Measurements from ENCODE around the gene DHX30.

DHX30 gene

DNA sequence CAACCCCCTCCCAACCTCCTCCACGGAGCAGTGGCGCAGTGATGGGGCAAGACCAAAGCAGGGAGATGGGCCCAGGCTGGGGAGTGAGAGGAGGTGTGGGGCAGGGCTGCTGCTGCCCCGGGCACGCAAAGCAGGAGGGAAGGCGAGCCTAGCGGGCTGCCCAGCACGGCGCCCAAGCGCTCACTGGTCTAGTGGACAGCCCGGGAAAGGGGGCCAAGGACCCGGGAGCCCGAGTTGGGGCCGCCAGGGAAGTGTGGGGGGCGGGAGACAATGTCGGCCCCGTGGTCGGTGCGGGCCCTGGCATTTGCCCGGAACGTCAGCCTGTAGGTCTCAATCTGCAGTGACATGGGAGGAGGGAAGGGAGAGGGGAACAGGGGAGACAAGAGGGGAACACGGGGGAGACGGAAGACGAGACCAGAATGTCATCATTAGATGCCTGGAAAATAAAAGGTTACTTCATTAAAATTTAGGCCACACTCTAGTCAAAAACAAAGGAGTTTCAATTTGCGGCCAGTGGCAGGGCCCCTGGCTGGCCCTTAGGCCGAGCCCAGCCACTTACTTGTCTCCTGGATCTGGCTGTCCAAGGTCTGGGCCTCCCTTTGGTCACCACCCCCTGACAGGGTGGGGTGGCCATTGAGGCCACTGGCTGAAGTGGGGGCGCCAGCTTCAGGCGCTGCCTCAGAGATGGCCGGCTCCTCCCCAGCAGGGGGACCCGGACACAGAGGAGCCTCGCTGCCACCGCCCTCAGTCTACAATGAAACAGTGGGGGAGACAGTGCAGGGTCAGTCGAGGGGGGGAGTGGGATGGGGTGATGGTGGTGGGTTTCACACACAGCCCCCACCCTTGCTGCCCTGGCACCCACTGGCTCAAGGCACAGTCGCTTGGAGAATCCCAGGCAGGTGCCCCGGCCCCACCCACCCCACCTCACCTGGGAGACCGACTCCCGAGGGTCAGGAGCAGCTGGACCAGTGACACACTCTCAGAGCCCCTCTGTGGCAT lies 50.0 kb downstream of the DHX30 start:
- DNase-seq (ENCODE audit: low read depth in 2 of 2, low spot score in 1 of 2): no peak

DNA sequence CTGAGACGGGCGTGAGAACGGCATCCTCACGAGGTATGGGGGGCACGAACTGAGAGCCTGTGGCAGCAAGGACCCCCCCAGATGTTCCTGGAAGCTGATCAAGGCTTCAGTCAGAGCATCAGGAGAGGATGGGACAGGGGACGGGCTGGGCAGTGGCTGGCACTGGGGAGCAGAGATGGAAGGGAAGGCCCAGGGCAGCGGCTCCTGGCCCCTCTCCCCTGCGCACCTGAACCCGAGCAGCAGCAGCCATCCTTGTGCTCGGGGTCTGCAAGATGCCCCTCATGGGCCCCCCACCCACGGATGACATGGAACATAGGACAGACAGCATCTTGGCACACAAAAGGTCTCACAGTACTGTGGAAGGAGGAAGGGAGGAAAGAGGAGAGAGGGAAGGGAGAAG lies 51.3 kb downstream of the DHX30 start:
- no peak for DNase-seq (ENCODE audit: low read depth in 2 of 2, low spot score in 1 of 2)

- DNase-seq (ENCODE audit: low read depth in 2 of 2, low spot score in 1 of 2): no peak
Measured at GRCh38 chr3:47854720-47855455, 52.0 kb downstream of the DHX30 start.

GRCh38 chr3:47855461-47856383 lies 52.8 kb downstream of the DHX30 start:
- DNase-seq (ENCODE audit: low read depth in 2 of 2, low spot score in 1 of 2): no peak

GRCh38 chr3:47856669-47857068 lies 53.7 kb downstream of the DHX30 start:
- DNase-seq (ENCODE audit: low read depth in 2 of 2, low spot score in 1 of 2): no peak

DNA sequence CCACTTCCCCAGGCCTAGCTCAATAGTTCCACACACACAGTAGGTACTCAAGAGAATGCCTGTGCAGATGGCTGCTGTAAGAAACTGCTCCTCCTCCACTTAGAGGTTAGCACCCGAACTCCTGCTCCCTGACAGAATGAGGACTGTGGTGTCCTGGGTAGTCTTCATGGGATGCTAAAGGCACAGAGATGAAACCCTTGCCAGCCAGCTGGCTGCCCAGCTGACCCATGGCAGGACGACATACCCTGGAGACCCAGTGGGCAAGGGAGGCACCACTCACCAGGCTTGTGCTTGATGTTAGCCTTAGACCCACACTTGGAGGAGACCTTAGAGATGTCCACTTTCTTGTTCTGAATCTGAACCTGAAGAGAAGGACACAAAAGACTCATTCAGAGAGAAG lies 54.2 kb downstream of the DHX30 start:
- no peak for DNase-seq (ENCODE audit: low read depth in 2 of 2, low spot score in 1 of 2)

- DNase-seq (ENCODE audit: low read depth in 2 of 2, low spot score in 1 of 2): no peak
Measured at GRCh38 chr3:47859956-47860605, 57.1 kb downstream of the DHX30 start.

GRCh38 chr3:47863391-47864128 lies 60.6 kb downstream of the DHX30 start:
- no peak for DNase-seq (ENCODE audit: low read depth in 2 of 2, low spot score in 1 of 2)

GRCh38 chr3:47865192-47865591 lies 62.3 kb downstream of the DHX30 start:
- no peak for DNase-seq (ENCODE audit: low read depth in 2 of 2, low spot score in 1 of 2)

GRCh38 chr3:47867451-47868044 lies 64.6 kb downstream of the DHX30 start:
- no peak for DNase-seq (ENCODE audit: low read depth in 2 of 2, low spot score in 1 of 2)

GRCh38 chr3:47868306-47868705 lies 65.4 kb downstream of the DHX30 start:
- DNase-seq (ENCODE audit: low read depth in 2 of 2, low spot score in 1 of 2): no peak

- DNase-seq (ENCODE audit: low read depth in 2 of 2, low spot score in 1 of 2): no peak
Measured at GRCh38 chr3:47870156-47870555, 67.2 kb downstream of the DHX30 start.

GRCh38 chr3:47870702-47871260 lies 67.8 kb downstream of the DHX30 start:
- DNase-seq (ENCODE audit: low read depth in 2 of 2, low spot score in 1 of 2): no peak

DNA sequence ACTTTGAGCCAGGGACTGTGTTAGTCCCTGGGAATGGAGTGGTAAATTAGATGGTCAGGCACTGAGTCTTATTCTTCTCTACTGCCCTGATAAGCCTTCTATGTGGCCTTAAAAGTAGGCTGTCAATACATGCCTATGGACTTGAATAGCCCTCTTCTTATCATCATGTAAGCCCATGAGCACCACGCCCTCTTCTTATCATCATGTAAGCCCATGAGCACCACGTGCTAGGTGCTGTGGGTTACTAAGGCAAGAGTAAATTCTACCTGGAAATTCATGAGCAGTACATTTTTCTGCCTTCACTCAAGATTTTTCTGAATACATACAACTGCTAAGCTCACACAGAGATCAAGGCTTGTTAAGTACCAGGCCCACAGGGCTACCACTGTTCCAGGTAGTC lies 68.5 kb downstream of the DHX30 start:
- no peak for DNase-seq (ENCODE audit: low read depth in 2 of 2, low spot score in 1 of 2)

- DNase-seq (ENCODE audit: low read depth in 2 of 2, low spot score in 1 of 2): no peak
Measured at GRCh38 chr3:47872916-47873315, 70.0 kb downstream of the DHX30 start.

DNA sequence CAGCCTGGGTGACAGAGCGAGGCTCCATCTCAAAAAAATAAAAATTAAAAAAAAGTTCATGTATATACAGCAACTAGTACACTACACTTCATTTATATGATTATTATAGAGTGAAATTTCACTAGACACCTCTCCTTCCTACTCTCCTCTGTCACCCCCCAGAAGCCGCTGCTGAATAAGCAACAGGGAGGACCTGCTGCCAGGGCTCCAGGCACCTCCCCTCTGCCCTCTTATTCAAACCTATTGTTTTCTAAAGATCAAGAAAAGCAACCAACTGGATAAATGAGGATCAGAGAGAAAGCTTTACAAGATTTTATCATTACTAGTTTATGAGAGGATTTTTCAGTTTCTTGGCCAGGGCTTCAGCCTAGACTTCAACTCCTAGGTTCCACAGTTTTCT lies 71.5 kb downstream of the DHX30 start:
- DNase-seq (ENCODE audit: low read depth in 2 of 2, low spot score in 1 of 2): no peak

DNA sequence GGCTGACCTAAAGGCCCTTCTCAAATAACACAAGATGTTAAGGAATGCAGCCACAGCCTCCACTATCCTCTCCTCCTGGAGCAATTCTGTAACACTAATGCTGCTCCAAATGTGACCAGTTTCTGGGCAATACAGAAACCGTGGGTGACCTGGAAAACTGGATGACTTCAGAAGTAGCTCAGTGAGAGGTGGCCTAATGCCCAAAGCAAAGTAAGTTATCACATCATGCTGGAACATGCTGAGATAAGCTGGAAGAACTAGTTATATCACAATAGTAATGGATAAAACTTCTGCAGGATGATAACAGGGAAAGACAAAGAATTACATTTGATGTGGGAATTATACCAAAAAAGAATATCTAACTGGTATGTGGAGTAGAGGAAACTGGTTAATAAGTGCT lies 72.0 kb downstream of the DHX30 start:
- no peak for DNase-seq (ENCODE audit: low read depth in 2 of 2, low spot score in 1 of 2)

DNA sequence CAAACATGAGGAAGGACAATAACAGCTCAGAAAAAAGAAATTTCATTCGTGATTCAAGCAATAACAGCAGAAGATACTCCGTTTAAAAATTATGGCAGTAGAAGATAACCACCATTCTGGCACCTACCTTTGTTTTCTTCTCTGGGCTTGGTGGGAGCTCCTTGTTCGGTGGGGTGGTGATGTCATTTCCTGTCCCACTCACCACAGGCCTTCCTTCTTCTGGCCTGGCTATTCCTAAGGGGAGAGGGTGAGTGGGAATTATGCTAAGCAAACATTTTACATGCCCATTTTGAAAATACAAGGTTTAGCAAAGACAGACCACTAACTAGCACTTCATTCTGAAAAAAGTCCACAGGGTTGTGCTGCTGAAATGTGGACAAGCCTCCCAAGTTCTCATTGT lies 74.4 kb downstream of the DHX30 start:
- no peak for DNase-seq (ENCODE audit: low read depth in 2 of 2, low spot score in 1 of 2)

GRCh38 chr3:47877719-47878118 lies 74.8 kb downstream of the DHX30 start:
- no peak for DNase-seq (ENCODE audit: low read depth in 2 of 2, low spot score in 1 of 2)

Data from stimulated activated CD8-positive, alpha-beta memory T cell treated with anti-CD3 and anti-CD28 coated beads, Interleukin-4, amount 100 ng/mL, for 1 hour (primary cell).